GM21390 (cell line): ENCODE measurements around the gene OSBPL6.
A peak's percentile ranks its signal among the peaks of the same experiment; 100 is the strongest.
"Not testable (repeated sequence)": the region's sequence is repeated elsewhere in the genome, so short reads cannot be mapped to it uniquely, and the experiment has no call there.

Experiments used
- ATAC-seq: cut with Tn5 transposase; IDR thresholded peaks from one replicate; pipeline ENCODE4 v1.9.1; 2021; ENCODE audit not compliant: unreplicated experiment

OSBPL6 gene

DNA sequence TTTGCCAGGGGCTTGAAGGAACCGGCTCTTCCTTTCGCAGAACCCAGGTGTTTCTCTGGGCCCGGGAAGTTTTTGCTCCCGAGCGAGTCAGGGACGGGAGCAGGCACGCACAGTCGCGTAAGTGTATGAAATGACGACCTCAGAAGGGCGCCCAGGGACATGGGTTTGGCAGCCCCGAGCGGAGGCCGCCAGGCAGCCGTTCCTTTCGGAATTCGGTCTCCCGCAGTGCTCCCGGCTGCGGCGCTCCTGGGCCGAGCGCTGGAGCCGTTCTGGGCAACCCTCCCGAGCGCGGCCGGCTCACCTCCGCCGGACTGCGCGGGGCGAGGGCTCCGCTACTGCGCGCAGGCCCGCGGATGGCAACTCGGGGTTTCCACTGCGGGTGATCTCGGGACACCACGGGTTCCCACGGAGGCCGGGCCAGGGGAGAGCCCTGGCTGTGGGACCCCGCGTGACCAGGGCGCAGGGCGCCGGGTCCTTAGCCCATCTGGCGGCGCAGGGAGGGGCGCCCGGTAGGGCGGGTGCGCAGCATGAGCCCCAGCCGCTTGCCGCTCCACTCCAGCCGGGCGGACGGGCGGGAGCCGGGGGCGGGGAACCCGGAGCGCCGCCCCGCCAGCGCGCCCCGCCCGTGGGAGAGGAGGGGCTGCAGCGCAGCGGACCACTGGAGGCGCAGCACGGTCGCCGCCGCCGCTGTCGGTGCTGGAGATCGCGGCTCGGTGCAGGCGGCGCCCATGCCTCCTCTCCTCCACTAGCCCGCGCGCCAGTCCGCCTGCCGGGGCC lies at the start of gene OSBPL6:
OSBPL6 (plus strand) TSS at position 690 of the 777 bp plus-strand sequence. CDS start 111,673 bp downstream, outside the sequence.
- ATAC-seq, result peak; percentile 92

DNA sequence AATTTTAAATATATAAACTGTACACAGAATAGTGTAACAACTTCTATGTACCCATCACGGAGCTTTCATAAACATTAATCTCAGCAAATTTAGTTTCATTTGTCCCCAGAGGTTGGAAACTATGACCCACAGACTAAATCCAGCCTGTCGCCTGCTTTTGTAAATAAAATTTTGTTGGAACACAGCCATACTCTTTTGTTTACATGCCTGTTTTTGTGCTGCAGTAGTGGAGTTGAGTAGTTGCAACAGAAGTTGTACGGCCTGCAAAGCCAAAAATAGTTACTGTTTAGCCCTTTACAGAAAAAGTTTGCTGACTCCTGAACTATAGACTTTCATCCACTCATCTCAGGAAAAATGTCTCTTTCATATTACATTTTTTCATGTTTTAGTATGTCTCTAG lies 42.3 kb upstream of the OSBPL6 start:
- no peak for ATAC-seq

DNA sequence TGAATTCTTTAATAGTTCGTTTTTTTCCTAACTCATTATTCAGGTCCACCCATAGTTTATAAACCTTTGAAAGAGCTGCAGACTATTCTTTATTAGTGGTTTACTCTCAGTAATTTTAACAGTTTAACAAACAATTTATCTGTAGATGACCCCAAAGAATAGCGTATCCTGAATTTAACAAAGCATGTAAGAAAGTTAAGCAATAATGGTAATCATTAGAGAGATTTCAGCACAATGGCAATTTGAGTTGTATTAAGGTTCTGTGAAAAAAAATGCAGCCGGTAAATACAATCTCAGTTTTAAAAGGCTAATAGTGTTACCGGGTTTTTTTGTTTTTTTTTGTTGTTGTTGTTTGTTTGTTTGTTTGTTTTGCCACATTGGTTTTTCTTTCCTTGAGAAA lies 41.8 kb upstream of the OSBPL6 start:
- ATAC-seq, result no peak

DNA sequence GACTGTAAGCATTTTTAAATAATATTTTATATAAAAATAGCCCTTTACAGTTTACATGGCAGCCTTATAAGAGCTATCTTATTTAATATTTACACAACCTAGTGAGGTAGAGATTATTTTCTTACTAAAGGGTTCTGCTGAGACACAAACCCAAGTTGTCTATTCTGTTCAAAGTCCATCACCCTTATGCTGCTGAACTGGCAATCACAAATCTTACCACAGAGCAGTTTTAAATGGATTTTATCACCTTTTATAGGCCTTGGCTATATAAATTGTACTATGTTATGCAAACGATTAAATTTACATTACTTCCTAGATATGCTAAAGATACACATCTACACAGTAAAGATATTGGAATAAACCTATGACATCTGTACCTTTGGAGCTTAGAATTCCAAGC lies 41.3 kb upstream of the OSBPL6 start:
- no peak for ATAC-seq

- not testable (repeated sequence) for ATAC-seq
These were observed 40.4 kb upstream of the OSBPL6 start for GRCh38 chr2:178153878-178154277.

GRCh38 chr2:178155524-178155923 lies 38.8 kb upstream of the OSBPL6 start:
- ATAC-seq, result no peak

- ATAC-seq, result no peak
These were observed 36.7 kb upstream of the OSBPL6 start for GRCh38 chr2:178157574-178157973.

DNA sequence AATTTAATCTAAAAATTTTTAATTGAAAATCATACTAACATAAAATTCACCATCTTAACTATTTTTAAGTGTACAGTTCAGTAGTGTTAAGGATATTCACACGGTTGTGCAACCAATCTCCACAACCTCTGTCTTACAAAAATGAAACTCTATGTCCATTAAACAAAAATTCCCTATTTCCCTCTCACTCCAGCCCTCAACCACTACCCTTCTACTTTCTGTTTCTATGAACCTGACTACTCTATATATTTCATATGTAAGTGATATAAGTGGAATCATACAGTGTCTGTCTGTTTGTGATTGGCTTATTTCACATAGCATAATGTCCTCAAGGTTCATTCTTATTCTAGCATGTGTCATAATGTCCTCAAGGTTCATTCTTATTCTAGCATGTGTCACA lies 34.3 kb upstream of the OSBPL6 start:
- ATAC-seq, result no peak

DNA sequence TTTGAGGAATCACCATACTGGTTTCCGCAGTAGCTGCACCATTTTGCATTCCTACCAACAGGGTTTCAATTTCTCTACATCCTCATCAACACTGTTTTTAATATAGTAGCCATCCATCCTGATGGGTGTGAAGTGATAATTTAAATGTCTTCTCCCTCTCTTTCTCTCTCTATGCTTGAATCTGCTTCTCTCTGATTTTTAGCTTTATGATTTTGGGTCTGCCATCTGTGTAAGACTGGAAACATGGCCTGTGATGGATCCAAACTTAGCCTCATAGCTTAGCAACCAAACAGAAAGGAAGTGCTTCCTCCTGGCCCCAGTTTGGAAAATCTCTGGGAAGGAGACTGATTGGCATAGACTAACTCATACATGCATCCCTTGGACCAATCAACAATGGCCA lies 33.7 kb upstream of the OSBPL6 start:
- ATAC-seq, result no peak

DNA sequence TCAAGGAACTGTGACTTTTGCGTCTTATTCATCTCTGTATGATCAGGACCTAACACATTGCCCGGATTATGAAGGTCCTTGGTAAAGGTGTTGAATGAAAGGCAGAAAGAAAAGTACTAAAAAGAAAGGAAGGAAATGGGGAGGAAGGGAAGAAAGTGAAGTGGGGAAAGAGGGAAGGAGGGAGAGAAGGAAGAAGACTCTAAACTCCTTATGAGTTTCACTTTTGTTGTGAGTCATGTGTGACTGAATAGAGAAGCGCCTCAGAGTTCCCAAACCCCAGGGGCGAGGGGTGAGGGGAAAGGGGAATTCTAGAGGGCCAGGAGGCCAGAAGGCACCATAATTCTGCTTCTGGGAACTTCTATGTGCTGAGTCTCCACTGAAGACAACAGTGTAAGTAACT lies 30.9 kb upstream of the OSBPL6 start:
- no peak for ATAC-seq

- no peak for ATAC-seq
These were observed 30.4 kb upstream of the OSBPL6 start for GRCh38 chr2:178163911-178164310.

DNA sequence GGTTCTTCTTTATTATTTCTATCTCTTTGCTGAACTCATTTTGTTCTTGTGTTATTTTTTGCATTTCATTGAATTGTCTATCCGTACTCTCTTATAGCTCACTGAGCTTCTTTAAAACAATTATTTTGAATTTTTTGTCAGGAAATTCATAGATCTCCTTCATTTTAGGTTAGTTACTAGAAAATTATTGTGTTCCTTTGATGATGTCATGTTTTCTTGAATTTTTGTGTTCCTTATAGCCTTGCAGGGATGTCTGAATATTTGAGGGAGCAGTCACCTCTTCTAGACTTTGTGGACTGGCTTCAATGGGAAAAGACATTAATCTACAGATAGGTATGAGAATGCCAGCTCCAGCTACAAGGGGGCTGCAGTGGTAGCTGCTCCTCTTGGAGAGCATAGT lies 20.7 kb upstream of the OSBPL6 start:
- no peak for ATAC-seq

GRCh38 chr2:178177066-178177679 lies 17.1 kb upstream of the OSBPL6 start:
- no peak for ATAC-seq

- ATAC-seq, result not testable (repeated sequence)
These were observed 13.7 kb upstream of the OSBPL6 start for GRCh38 chr2:178180648-178181047.

- no peak for ATAC-seq
These were observed 6.5 kb upstream of the OSBPL6 start for GRCh38 chr2:178187861-178188260.

GRCh38 chr2:178188466-178188865 lies 5.8 kb upstream of the OSBPL6 start:
- no peak for ATAC-seq

DNA sequence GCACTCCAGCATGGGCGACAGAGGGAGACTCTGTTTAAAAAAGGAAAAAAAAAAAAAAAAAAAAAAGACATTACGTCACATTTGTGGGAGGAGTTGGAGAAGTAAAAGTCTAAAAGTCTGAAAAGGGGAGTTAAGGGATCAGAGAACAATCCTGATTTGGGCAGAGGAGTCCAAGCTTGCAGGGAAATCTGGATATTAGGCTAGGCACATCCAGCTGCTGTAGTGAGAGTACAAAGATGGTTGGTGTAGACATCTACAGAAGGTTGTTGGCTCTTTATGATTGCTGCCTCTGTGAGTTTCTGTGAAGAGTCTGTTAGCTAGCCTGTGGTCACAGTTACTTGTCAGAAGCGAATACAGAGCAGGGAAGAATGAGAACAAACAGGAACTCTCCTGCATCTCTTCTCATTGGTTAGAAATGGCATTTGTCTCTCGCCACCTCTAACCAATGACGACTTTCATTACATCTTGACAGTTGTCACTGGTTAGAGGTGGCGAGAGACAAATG lies 3.3 kb upstream of the OSBPL6 start:
- ATAC-seq, result no peak

DNA sequence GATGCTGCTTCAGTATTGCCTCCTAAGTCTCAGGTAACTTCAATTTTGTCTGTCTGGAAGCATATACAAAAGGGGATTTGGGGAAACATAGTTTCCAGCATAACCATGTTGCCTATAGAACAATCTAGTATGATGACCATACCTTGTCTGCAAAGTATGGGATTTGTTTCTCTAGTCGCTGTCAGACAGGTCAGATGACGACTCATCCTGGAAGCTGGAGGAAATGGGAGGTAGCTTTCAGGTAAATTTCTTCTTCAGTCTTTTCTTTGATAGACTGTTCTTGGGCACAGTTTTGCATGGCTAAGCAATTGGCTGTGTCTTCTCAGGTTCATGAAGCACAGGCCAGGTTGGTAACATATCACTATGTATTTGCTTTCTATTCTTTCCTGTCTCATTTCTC lies 2.8 kb upstream of the OSBPL6 start:
- no peak for ATAC-seq

GRCh38 chr2:178193496-178193822 lies 853 bp upstream of the OSBPL6 start:
- ATAC-seq, result no peak

DNA sequence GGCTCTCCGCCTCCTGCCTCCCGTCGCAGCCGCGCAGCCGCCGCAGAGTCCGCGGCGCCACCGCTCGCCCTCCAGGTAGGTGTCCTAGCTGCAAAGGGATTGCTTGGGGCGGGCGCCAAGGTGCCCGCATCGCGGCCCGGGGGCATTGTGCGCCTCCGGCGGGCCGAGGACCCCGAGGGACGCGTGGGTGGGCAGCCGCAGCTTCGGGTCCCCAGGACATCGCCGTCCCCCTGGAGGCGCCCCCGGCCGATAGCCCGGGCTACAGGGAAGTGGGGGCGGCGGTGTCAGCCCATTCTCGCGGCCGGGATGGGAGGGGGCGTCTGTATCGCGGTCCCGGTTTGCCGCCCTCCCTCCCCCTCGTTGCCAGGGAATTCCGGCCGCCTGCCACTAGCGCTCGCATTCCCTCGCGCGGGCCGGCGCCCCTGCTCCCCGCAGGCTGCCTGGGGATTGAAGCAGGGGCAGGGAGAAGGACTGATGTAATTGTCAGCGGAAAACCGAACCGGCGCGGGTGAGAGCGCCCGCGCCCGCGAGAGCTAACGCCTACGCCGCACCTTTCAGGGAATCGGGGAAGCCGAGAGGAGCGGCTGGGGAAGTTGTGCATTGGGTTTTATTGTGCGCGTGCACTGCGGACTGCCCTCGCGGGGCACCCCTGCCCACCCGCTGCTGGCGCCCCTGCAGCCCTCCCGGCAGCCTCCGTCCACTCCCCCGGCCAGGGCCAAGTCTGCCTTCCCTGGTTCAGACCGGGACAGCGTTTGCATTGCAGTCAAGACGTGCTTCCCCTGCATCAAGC lies 483 bp downstream of the OSBPL6 start:
- ATAC-seq, result peak; percentile 20

GRCh38 chr2:178195390-178196166 lies 1.3 kb downstream of the OSBPL6 start:
- ATAC-seq, result no peak
